ENCODE data around the gene SRGAP1.

The SRGAP1 gene

DNA sequence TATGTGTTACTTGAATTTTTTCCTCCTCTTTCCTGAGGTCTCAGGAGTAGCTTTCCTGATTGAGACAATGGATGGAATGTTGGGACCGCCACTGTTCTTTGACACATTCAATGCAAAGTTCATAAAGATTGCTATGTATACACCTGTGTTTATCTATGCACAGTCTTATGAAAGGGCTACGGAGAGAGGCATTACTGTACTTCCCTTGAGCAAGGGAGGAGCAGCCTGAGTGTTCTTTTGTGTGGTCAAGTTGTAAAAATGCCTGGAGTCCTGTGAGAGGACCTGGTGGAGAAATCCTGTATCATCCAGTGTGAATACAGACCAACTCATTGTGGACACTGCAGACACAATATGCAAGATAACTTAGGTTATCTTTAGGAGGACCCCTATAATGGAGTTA lies 1.2 kb downstream of the SRGAP1 start:
- no peak overlapping the region for H3K27ac ChIP-seq
- TF ChIP-seq, protein P1, sequence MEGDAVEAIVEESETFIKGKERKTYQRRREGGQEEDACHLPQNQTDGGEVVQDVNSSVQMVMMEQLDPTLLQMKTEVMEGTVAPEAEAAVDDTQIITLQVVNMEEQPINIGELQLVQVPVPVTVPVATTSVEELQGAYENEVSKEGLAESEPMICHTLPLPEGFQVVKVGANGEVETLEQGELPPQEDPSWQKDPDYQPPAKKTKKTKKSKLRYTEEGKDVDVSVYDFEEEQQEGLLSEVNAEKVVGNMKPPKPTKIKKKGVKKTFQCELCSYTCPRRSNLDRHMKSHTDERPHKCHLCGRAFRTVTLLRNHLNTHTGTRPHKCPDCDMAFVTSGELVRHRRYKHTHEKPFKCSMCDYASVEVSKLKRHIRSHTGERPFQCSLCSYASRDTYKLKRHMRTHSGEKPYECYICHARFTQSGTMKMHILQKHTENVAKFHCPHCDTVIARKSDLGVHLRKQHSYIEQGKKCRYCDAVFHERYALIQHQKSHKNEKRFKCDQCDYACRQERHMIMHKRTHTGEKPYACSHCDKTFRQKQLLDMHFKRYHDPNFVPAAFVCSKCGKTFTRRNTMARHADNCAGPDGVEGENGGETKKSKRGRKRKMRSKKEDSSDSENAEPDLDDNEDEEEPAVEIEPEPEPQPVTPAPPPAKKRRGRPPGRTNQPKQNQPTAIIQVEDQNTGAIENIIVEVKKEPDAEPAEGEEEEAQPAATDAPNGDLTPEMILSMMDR (conservative IDR thresholded peaks at IDR 0.05), result no peak

DNA sequence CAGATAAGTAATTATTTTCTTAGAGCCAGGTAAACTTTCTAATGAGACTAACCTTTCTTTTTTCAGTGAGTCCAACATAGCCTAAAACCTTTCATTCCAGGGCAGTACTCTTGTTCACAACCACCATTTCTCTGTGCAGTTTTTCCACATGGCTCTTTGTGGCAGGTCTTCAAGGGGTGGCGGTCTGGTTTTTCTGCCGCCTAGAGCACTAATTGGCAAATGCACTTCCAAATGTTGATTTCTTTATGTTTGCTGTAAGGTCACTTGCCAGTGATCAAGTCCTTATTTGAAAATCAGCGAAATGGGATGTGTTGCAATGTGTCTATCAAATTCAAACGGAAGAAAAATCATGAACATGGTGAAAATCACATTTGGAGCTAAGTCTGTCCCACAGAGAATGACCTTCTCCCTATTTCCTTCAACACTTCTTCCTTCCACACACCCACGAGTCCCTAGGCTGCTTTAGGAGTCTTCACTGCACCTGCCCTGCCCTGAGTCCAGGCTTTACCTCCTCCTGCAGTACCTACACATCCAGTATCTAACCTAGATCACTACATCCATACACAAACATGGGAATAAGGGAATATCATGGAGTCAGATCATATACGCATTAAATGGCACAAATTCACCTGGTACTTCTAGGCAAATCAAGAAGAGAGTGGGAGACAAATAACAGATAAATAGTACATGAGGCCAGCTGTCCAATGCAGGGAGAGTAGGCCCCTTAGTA lies 1.9 kb downstream of the SRGAP1 start:
- H3K27ac ChIP-seq, result no peak overlapping the region
- TF ChIP-seq, protein P1 (conservative IDR thresholded peaks at IDR 0.05), result no peak

DNA sequence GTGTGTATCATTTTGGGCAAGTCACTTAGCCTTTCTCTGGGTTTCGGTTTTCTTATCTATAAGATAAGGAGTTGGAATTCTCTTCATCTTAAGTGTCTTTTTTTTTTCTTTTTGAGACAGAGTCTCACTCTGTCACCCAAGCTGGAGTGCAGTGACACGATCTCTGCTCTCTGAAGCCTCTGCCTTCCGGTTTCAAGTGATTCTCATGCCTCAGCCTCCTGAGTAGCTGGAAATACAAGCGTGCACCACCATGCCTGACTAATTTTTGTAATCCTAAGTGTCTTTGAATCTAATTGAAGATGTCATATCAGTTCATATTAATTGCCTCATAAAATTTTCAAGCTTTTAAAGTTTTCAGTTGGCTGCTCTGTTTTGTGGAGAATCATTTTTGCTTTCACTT lies 4.0 kb downstream of the SRGAP1 start:
- TF ChIP-seq, protein P1 (conservative IDR thresholded peaks at IDR 0.05), result no peak
- no peak overlapping the region for H3K27ac ChIP-seq

DNA sequence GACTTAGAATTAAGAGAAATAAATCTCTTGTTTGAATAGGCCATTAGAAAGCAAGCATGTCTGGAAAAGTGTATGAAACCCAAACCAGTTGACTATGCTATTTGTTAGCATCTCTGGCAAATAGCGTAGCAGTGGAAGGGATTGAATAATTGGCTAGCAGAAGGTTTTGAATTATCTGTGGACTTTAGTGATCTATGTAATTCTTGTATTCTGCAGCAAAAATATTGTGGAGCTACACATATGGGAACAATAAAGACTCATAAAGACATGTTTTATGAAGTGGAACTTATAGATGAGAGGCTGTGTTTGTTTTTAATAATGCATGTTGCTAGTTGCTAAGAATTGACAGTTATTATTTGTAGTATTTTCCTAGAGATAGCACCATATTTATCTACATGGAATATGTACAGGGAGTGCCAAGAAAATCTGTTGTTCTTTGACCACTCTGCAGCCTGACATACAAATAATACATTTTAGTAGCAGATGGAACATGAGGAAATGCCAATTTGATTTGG lies 4.7 kb downstream of the SRGAP1 start:
- TF ChIP-seq, protein P1 (conservative IDR thresholded peaks at IDR 0.05), result no peak
- H3K27ac ChIP-seq, result no peak overlapping the region

DNA sequence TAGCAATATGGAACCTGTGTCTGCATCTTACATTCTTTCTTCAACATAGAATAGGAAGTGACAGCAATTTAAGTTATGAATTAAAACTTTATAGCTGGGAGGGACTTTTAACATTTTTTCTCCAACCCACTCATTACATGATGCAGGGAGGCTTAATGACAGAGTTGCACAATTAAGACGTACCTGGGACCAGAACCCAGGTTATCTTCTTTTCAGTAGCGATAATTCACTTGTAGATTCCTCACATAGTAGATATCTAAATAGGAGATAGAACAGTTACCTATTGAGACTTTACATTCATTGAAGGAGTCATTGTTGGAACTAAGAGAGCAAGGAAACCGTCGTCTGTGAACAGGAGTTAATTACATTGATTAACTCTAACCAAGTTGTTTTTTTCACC lies 5.1 kb downstream of the SRGAP1 start:
- TF ChIP-seq, protein P1 (conservative IDR thresholded peaks at IDR 0.05), result no peak
- no peak overlapping the region for H3K27ac ChIP-seq

DNA sequence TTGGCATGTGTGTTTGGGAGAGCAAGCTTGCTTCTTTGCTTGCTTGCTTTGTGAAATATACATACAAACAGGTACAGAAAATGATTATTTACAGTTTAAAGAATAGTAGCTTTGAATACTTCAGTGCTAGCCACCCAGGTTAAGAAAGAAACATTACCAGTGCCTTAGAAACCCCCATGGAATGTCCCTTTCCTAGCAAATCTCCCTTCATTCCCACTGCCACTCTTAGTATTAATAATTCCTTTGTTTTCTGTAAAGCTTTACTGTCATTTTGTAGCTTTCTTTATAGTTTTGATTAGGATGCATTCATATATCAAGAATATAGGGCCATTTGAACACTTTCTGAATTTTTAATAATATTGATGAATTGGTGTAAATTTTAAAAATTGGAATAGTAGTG lies 9.5 kb downstream of the SRGAP1 start:
- no peak overlapping the region for H3K27ac ChIP-seq
- TF ChIP-seq, protein P1 (conservative IDR thresholded peaks at IDR 0.05), result no peak

DNA sequence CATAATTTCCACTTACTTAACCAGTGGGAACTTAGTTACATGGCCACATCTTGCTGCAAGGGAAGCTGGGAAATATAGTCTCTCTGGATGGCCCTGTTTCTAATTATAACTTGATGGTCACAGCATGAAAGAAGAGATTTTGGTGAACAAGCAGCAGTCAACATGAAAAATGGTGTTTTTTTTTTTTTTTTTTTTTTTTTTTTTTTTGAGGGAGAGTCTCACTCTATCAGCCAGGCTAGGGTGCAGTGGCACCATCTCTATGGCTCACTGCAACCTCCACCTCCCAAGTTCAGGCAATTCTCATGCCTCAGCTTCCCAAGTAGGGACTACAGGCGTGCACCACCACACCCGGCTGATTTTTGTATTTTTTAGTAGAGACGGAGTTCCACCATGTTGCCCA lies 10.8 kb downstream of the SRGAP1 start:
- TF ChIP-seq, protein P1 (conservative IDR thresholded peaks at IDR 0.05), result no peak
- no peak overlapping the region for H3K27ac ChIP-seq

Measured in VCaP (cell line).